ENCODE measurements around the gene SBF2. TPM values are rescaled to one million over a fixed set of nuclear protein-coding genes. Genes with fewer than 3 reads are reported as not detected.

SBF2 gene
- total and polyA plus RNA-seq, 2 of the 13 experiments (the other 11 are each of a cell fraction or from before 2014, with no cell fraction given): 24.0 to 45.8 TPM

GRCh38 chr11:10285148-10285802, 8.7 kb downstream of the SBF2 start (continued):
- no peak for TF ChIP-seq SETDB1 (CRISPR knock-in tag; IDR thresholded peaks at IDR 0.05; ENCODE audit: borderline replicate concordance)
- no peak for TF ChIP-seq PHF5A (CRISPR knock-in tag; IDR thresholded peaks at IDR 0.05; ENCODE audit: low read depth, unreplicated experiment)
- TF ChIP-seq MTA3 (CRISPR knock-in tag; IDR thresholded peaks at IDR 0.05): no peak
- no peak for TF ChIP-seq SKIL (CRISPR knock-in tag; IDR thresholded peaks at IDR 0.05; ENCODE audit: borderline replicate concordance)
- TF ChIP-seq SP4 (CRISPR knock-in tag; IDR thresholded peaks at IDR 0.05): no peak
- no peak for TF ChIP-seq KLF12 (CRISPR knock-in tag; IDR thresholded peaks at IDR 0.05; ENCODE audit: borderline replicate concordance)
- no peak for TF ChIP-seq ZNF354B (CRISPR knock-in tag; IDR thresholded peaks at IDR 0.05)
- TF ChIP-seq ZNF101 (CRISPR knock-in tag; IDR thresholded peaks at IDR 0.05; ENCODE audit: borderline replicate concordance, low read depth): no peak
- TF ChIP-seq ZNF607 (CRISPR knock-in tag; IDR thresholded peaks at IDR 0.05; ENCODE audit: borderline replicate concordance): no peak
- TF ChIP-seq ZNF124 (CRISPR knock-in tag; IDR thresholded peaks at IDR 0.05): no peak
- no peak for TF ChIP-seq ZBTB3 (CRISPR knock-in tag; IDR thresholded peaks at IDR 0.05; ENCODE audit: borderline replicate concordance, low read depth)
- TF ChIP-seq PRMT3 (CRISPR knock-in tag; IDR thresholded peaks at IDR 0.05; ENCODE audit: borderline replicate concordance, low read depth): no peak
- TF ChIP-seq FOXA1 (IDR thresholded peaks at IDR 0.05): peak; percentile 95
- TF ChIP-seq FOXA1 (CRISPR knock-in tag; IDR thresholded peaks at IDR 0.05): peak; percentile 92
- TF ChIP-seq ZNF20 (CRISPR knock-in tag; IDR thresholded peaks at IDR 0.05): peak; percentile 96
- TF ChIP-seq CREBL2 (CRISPR knock-in tag; IDR thresholded peaks at IDR 0.05; ENCODE audit: borderline replicate concordance): no peak
- no peak for TF ChIP-seq HDAC6 (IDR thresholded peaks at IDR 0.05; ENCODE audit: low read depth, low read length)
- no peak for TF ChIP-seq ZFY (CRISPR knock-in tag; IDR thresholded peaks at IDR 0.05)
- no peak; the same call in 1 of the 2 replicates for TF ChIP-seq HOXA3 (CRISPR knock-in tag; IDR thresholded peaks at IDR 0.05)
- TF ChIP-seq ZNF597 (CRISPR knock-in tag; IDR thresholded peaks at IDR 0.05): no peak
